Umbilical cord (tissue), 2 donors: Measurements from ENCODE around the gene CD300A. TPM values are rescaled to one million over a fixed set of nuclear protein-coding genes. Genes with fewer than 3 reads are reported as not detected.
"Not testable (repeated sequence)": the region's sequence is repeated elsewhere in the genome, so short reads cannot be mapped to it uniquely, and the experiment has no call there.

ENCODE experiments used
- DNase-seq: peaks from one replicate; pipeline ENCODE4 v3.0.0-alpha.2; 2015; ENCODE audit warnings: low spot score
- total RNA-seq: library from RNA; depleted of rRNA; stranded (reverse); fragments of >200 nt; gene quantifications from one replicate; pipeline ENCODE4 v1.2.3, GENCODE V29; 2014; ENCODE audit warnings: low replicate concordance; ENCODE audit not compliant: insufficient read depth

CD300A gene
- total RNA-seq, 1 donor from 2014 or later, result 7.2 TPM

DNA sequence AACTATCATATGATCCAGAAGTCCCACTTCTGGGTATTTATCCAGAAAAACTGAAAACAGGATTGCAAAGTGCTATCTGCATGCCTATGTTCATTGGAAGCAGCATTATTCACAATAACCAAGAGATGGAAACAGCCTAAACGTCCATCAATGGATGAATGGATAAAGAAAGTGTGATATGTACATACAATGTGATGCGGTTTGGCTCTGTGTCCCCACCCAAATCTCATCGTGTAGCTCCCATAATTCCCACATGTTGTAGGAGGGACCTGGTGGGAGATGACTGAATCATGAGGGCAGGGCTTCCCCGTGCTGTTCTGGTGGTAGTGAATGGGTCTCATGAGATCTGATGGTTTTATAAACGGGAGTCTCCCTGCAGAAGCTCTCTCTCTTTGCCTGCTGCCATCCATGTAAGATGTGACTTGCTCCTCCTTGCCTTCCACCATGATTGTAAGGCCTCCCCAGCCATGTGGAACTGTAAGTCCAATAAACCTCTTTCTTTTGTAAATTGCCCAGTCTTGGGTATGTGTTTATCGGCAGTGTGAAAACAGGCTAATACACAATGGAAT is 52.1 kb downstream of the CD300A start:
- DNase-seq, result not testable (repeated sequence)

DNA sequence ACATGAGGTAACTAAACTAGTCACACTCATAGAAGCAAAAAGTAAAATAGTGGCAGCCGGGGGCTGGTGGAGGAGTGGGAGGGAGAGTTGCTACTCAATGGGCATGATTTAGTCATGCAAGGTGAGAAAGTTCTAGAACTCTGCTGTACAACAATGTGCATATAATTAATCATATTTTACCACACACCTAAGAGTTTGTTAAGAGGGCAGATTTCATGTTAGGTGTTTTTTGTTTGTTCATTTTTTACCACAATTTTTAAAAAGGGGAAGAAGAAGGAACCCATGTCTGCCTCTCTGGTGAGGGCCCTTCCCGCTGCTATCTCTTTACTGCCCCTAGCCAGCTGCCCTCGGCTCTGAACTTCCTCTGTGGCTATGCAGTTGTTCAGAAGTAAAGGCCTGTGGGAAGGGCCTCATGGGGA is 53.6 kb downstream of the CD300A start:
- peak; percentile 22 for DNase-seq

GRCh38 chr17:74520790-74521480 is 54.5 kb downstream of the CD300A start:
- DNase-seq, result peak; percentile 44

- DNase-seq, result no peak
These were observed 55.3 kb downstream of the CD300A start for GRCh38 chr17:74521701-74522201.

GRCh38 chr17:74522381-74523105 is 56.1 kb downstream of the CD300A start:
- no peak for DNase-seq

DNA sequence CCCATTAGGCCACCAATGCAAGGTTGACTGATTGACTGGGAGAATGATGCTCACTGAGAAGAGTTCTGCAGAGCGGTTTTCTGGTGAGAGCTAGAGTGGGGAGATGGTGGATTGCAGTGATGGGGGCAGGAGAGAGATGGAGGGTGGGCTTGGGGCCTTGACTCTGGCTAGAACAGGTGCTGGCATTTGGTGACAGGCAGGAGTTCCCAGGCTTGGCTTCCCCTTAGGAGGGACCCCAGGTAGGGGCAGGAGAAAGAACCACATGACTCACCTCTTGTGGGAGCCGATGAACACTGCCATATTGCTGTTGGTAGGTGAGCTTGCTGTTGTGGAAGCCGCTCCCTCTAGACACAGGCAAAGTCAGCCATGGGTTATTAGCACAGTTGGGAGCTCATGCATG is 56.9 kb downstream of the CD300A start:
- DNase-seq, result no peak

DNA sequence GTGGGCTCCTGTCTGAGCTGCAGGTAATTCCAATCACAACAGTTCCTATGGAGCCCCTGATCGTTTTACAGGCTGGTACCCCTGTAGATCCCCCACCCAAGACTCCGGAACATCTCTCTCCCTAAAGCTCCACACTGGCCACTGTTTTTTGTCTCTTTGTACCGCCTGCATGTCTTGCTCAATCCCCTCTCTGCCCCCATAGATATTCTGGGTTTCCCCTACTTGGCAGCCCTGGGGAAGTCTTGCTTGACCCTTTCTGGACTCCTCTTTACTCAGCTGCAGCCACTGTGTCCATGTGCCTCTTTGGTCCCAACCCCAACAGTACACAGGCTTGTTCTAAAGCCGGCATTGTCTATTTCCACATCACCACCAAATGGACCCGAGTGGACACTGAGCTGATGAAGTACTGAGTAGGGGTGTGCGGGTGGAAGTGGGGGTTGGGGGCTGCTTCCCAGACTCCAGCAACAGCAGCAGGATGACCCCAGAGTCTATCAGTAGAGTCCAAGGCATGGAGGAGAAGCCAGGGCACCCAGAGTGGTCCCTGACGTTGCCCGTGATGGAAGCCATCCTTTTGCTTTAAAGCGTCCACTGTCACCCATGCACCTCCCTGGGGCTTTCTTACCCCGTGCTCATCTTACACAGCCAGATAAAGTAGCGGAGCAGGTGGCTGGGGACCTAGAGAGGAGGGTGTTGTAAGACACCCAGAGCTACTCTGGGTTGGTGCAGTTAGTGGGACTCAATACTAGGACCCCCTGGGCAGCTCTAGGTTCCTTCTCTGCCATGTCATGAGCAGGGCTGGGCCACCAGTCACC is 58.4 kb downstream of the CD300A start:
- no peak for DNase-seq

GRCh38 chr17:74525465-74525725 is 59.0 kb downstream of the CD300A start:
- DNase-seq, result no peak

DNA sequence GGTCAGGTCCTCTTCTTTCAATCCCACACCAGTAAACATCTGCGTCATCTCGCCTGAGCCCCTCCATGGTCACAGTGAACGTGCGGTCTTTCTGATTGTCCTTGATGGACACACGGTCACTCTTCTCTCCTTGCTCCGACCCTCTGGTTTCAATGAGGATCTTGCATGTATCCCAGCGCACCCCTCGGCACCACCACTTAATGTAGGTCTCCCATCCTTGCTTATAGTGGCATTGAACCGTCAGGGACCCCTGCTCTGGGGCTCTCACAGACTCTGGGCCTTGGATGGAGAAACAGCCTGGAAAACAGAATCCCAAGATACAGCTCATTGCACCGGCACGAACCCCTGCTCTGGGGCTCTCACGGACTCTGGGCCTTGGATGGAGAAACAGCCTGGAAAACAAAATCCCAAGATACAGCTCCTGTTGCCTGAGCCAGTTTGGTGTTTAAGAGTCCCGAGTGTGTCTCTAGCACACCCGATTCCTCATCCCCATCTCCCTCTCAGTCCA is 59.4 kb downstream of the CD300A start:
- DNase-seq, result no peak

- DNase-seq, result no peak
These were observed 60.2 kb downstream of the CD300A start for GRCh38 chr17:74526681-74527080.

GRCh38 chr17:74527081-74527480 is 60.6 kb downstream of the CD300A start:
- no peak for DNase-seq

GRCh38 chr17:74527756-74528155 is 61.3 kb downstream of the CD300A start:
- DNase-seq, result no peak

- DNase-seq, result peak; percentile 56
These were observed 62.2 kb downstream of the CD300A start for GRCh38 chr17:74528491-74529199.

- DNase-seq, result no peak
These were observed 62.8 kb downstream of the CD300A start for GRCh38 chr17:74529243-74529642.

GRCh38 chr17:74530831-74531150 is 64.4 kb downstream of the CD300A start:
- no peak for DNase-seq

DNA sequence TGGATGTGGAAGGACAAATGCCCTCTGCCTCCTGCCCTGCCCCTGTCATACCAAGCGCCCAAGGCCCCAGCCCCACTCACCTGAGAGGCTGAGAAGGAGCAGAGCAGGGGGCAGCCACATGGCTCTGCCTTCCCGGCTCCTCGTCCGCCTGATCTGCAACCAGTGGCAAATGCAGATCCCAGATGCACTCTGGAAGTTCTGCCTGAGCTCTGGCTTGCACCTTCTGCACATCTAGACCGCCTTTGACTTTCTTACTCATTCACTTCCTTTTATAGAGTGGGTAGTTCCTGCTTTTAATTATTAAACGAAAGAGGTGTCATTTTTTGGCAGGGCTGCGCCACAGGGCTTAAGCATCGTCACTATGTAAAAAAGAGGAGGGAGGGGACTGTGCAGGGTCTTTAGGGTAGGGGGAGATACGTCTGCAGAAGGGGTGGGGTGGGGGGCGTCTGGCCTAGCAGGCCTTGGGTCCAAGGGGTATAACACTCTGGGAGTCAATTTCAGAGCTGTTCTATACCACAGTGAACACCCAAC is 64.9 kb downstream of the CD300A start, which contains the start of gene CD300LB:
Gene CD300LB, minus strand, starts transcription at position 245 of the 531 bp plus-strand sequence. Its CDS starts 125 bp downstream, at position 120.
- no peak for DNase-seq

DNA sequence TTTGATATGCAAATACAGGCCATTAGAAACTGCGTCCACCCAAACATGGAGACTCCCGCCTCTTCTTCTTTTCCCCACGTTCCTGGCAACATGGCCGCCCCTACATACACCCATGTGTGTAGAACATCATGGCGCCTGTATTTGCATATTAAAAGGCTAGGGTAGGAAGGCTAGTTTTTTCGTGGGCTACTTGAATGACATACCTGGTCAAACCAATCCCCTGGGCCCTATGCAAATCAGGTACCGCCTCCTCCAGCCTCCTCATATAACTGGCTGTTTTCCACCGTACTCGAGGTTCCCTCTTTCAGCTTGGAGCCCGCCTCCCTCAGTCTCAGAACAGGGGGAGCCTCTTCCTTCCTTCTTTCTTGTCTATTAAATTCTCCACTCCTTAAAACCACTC is 65.7 kb downstream of the CD300A start:
- peak; percentile 45 for DNase-seq
